ENCODE data around the gene PKD1.

The PKD1 gene

GRCh38 chr16:2151188-2152091, 15.7 kb upstream of the PKD1 start:
- no peak for TF ChIP-seq CTCF (IDR thresholded peaks at IDR 0.05; ENCODE audit: control insufficient read depth, insufficient read depth, low read depth, low read length, missing control alignments)
- H3K4me3 ChIP-seq (ENCODE audit: control insufficient read depth, low read depth, low read length) = no peak overlapping the region
- no peak for DNase-seq (ENCODE audit: low read depth)

GRCh38 chr16:2150418-2151187, 14.9 kb upstream of the PKD1 start:
- TF ChIP-seq CTCF (IDR thresholded peaks at IDR 0.05; ENCODE audit: control insufficient read depth, insufficient read depth, low read depth, low read length, missing control alignments) = no peak
- no peak overlapping the region for H3K4me3 ChIP-seq (ENCODE audit: control insufficient read depth, low read depth, low read length)
- no peak for DNase-seq (ENCODE audit: low read depth)

- no peak for TF ChIP-seq CTCF (IDR thresholded peaks at IDR 0.05; ENCODE audit: control insufficient read depth, insufficient read depth, low read depth, low read length, missing control alignments)
- DNase-seq (ENCODE audit: low read depth) = no peak
- no peak overlapping the region for H3K4me3 ChIP-seq (ENCODE audit: control insufficient read depth, low read depth, low read length)
Observed at GRCh38 chr16:2149630-2150417, 14.1 kb upstream of the PKD1 start.

GRCh38 chr16:2148714-2149629, 13.3 kb upstream of the PKD1 start:
- no peak for TF ChIP-seq CTCF (IDR thresholded peaks at IDR 0.05; ENCODE audit: control insufficient read depth, insufficient read depth, low read depth, low read length, missing control alignments)
- peak overlapping the region; percentile 23 for H3K4me3 ChIP-seq (ENCODE audit: control insufficient read depth, low read depth, low read length)
- no peak for DNase-seq (ENCODE audit: low read depth)

GRCh38 chr16:2147981-2148671, 12.4 kb upstream of the PKD1 start, which contains the start of gene RAB26:
Gene RAB26 (plus strand): TSS chr16:2148625. CDS start chr16:2148784, 159 bp downstream.
- H3K4me3 ChIP-seq (ENCODE audit: control insufficient read depth, low read depth, low read length) = peak within 1 kb of the TSS; percentile 23
- no peak for DNase-seq (ENCODE audit: low read depth)
- TF ChIP-seq CTCF (IDR thresholded peaks at IDR 0.05; ENCODE audit: control insufficient read depth, insufficient read depth, low read depth, low read length, missing control alignments) = no peak

Data from AG09309 (cell line).